Cardiac muscle cell (in vitro differentiated cells and primary cell): ENCODE measurements around the gene PKD1. TPM values are rescaled to one million over a fixed set of nuclear protein-coding genes. Genes with fewer than 3 reads are reported as not detected.

Experiments
- DNase-seq, 2 donors: peaks; one replicate each; pipeline versions ENCODE4 v3.0.0 to v3.0.0-alpha.2; 2010 to 2017; ENCODE audit warnings: low read depth in 1 of 2, low spot score in 1 of 2
- H3K27ac ChIP-seq: fragments of 200-600 bp; sonication (generic); 2 replicates; pipeline ENCODE4 v1.5.1; 2016
- H3K27me3 ChIP-seq: fragments of 200-600 bp; sonication (generic); 2 replicates; pipeline ENCODE4 v1.6.0; 2016; ENCODE audit warnings: control low read depth
- H3K36me3 ChIP-seq: fragments of 200-600 bp; sonication (generic); 2 replicates; pipeline ENCODE4 v1.5.1; 2016; ENCODE audit warnings: control low read depth
- H3K4me1 ChIP-seq: fragments of 200-600 bp; sonication (generic); 2 replicates; pipeline ENCODE4 v1.8.1; 2017; ENCODE audit warnings: low read depth, mild to moderate bottlenecking, mixed run types
- H3K4me3 ChIP-seq: fragments of 200-600 bp; sonication (generic); 2 replicates; pipeline ENCODE4 v1.5.1; 2016; ENCODE audit warnings: mild to moderate bottlenecking
- H3K9me3 ChIP-seq: fragments of 200-600 bp; sonication (generic); 2 replicates; pipeline ENCODE4 v1.5.1; 2017; ENCODE audit warnings: low read depth, mild to moderate bottlenecking, control low read depth
- polyA plus RNA-seq: library from polyadenylated mRNA; unstranded; fragments of >200 nt; fragmentation: Nextera tagmentation; extraction: Ambion mirVana; gene quantifications from 2 replicates; pipeline ENCODE4 v1.2.1, GENCODE V29; 2016
- total RNA-seq: library from RNA; depleted of rRNA; stranded (reverse); fragments of >200 nt; gene quantifications from 2 replicates; pipeline ENCODE4 v1.2.3, GENCODE V29; 2016
- TF ChIP-seq, protein P1 (sequence below): IDR thresholded peaks from 2 replicates; pipeline ENCODE4 v1.5.1; 2012; ENCODE audit warnings: low read depth, mild to moderate bottlenecking, low read length

PKD1 gene
- total and polyA plus RNA-seq, 2 experiments from 2014 or later, result 49.9 to 206 TPM

GRCh38 chr16:2087748-2088631 is 47.7 kb downstream of the PKD1 start:
- Histone ChIP-seq H3K4me3 (no peak overlapping the region), H3K36me3 (peaks cover 12% of the 10 kb centered on the region), H3K9me3 (no peaks in the 10 kb centered on the region), H3K27me3 (no peaks in the 10 kb centered on the region), H3K27ac (no peak overlapping the region), H3K4me1 (peaks cover 10% of the 10 kb centered on the region)
- TF ChIP-seq, protein P1, sequence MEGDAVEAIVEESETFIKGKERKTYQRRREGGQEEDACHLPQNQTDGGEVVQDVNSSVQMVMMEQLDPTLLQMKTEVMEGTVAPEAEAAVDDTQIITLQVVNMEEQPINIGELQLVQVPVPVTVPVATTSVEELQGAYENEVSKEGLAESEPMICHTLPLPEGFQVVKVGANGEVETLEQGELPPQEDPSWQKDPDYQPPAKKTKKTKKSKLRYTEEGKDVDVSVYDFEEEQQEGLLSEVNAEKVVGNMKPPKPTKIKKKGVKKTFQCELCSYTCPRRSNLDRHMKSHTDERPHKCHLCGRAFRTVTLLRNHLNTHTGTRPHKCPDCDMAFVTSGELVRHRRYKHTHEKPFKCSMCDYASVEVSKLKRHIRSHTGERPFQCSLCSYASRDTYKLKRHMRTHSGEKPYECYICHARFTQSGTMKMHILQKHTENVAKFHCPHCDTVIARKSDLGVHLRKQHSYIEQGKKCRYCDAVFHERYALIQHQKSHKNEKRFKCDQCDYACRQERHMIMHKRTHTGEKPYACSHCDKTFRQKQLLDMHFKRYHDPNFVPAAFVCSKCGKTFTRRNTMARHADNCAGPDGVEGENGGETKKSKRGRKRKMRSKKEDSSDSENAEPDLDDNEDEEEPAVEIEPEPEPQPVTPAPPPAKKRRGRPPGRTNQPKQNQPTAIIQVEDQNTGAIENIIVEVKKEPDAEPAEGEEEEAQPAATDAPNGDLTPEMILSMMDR, result no peak
- DNase-seq, result no peak

- no peak for DNase-seq
- Histone ChIP-seq H3K4me1 (peaks cover 7% of the 10 kb centered on the region), H3K27me3 (no peaks in the 10 kb centered on the region), H3K27ac (no peak overlapping the region), H3K4me3 (no peak overlapping the region), H3K36me3 (peaks cover 15% of the 10 kb centered on the region), H3K9me3 (no peaks in the 10 kb centered on the region)
- TF ChIP-seq, protein P1, result no peak
Observed at GRCh38 chr16:2086812-2087747, 48.6 kb downstream of the PKD1 start.

DNA sequence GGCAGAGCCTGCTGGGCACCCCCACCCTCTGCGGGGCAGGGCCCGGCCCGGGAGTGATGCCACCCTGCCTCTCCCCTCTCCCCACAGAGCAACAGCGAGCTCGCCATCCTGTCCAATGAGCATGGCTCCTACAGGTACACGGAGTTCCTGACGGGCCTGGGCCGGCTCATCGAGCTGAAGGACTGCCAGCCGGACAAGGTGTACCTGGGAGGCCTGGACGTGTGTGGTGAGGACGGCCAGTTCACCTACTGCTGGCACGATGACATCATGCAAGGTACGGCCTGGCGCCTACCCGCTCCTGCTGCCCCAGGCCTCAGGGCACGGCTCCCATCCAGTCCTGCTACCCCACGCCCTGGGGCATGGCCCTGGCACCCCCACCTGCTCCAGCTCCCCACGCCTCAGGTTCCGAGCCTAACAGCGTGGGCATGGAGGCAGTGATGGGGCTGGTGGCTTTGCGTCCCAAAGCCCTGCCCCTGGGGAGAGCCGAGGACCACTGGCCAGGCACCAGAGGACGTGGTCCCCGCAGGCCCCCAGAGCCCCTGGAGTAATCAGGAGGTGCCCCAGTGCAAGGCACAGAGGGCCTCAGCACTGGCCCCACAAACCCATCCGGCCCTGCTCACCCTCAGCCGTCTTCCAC is 49.5 kb downstream of the PKD1 start:
- peaks cover 16% of the 10 kb centered on the region for H3K36me3 ChIP-seq
- H3K4me3 ChIP-seq, result no peak overlapping the region
- DNase-seq, result no peak
- H3K9me3 ChIP-seq, result no peaks in the 10 kb centered on the region
- H3K4me1 ChIP-seq, result no peaks in the 10 kb centered on the region
- TF ChIP-seq, protein P1, result no peak
- H3K27me3 ChIP-seq, result no peaks in the 10 kb centered on the region
- H3K27ac ChIP-seq, result no peak overlapping the region

- Histone ChIP-seq H3K36me3 (peaks cover 16% of the 10 kb centered on the region), H3K4me1 (no peaks in the 10 kb centered on the region), H3K27me3 (no peaks in the 10 kb centered on the region), H3K4me3 (no peak overlapping the region), H3K9me3 (no peaks in the 10 kb centered on the region), H3K27ac (no peak overlapping the region)
- DNase-seq, result no peak
- TF ChIP-seq, protein P1, result no peak
Observed at GRCh38 chr16:2085669-2086068, 50.0 kb downstream of the PKD1 start.

DNA sequence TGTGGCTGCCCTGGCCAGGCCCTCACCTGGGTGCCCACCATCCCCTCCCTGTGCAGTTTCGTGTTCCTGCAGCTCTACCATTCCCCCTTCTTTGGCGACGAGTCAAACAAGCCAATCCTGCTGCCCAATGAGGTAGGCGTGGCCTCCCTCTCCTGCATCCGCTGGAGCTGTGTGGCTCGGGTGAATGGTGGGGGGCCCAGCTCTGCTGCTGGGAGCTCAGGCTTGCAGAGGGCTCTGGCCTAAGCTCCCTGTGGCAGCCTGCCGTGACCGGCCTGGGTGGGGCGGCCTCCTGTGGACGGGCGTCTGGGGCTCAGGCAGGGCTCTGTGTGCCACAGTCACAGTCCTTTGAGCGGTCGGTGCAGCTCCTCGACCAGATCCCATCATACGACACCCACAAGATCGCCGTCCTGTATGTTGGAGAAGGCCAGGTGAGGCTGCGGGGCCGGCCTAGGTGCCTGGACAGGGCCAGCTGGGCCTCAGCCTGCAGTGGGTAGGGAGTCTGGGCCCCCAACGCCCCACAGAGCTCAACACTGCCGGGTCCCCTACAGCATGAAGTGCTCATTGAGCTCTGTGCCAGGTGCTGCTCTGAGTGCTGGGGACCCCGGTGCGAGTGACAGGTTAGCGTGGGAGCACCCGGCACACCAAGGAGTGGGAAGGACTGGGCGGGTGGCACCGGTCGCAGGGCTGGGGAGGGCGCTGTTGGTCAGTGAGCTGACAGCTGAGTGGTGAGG is 50.6 kb downstream of the PKD1 start:
- TF ChIP-seq, protein P1, result no peak
- no peak overlapping the region for H3K4me3 ChIP-seq
- H3K27ac ChIP-seq, result no peak overlapping the region
- no peaks in the 10 kb centered on the region for H3K4me1 ChIP-seq
- no peaks in the 10 kb centered on the region for H3K9me3 ChIP-seq
- DNase-seq, result no peak
- H3K36me3 ChIP-seq, result peaks cover 16% of the 10 kb centered on the region
- H3K27me3 ChIP-seq, result no peaks in the 10 kb centered on the region
